Head of caudate nucleus (tissue), 42 donors: Measurements from ENCODE around the gene ITGA1.

ENCODE experiments used
- DNase-seq, 42 donors: peaks; one replicate each; pipeline versions ENCODE4 v3.0.0 to v3.0.0-alpha.2; 2020 to 2021; ENCODE audit warnings: mixed read lengths in 7 of 42
- intact Hi-C: fragments of 100-400 bp; cut with DNase I; formaldehyde crosslinking; loops from one replicate; pipeline ENCODE4 v1.15.0; 2022

The ITGA1 gene

DNA sequence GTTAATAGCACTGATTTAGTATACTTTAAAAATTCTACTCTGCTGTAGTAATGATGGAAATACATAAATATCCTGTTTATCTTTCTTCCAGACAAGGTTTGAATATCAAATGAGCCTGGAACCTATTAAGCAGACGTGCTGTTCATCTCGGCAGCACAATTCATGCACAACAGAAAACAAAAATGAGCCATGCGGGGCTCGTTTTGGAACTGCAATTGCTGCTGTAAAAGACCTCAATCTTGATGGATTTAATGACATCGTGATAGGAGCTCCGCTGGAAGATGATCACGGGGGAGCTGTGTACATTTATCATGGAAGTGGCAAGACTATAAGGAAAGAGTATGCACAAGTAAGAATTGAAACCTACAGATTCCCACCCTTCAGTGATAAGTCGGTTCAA, 122.4 kb downstream of the ITGA1 start:
- DNase-seq, result no peak
- intact Hi-C loops, result no loop called here

DNA sequence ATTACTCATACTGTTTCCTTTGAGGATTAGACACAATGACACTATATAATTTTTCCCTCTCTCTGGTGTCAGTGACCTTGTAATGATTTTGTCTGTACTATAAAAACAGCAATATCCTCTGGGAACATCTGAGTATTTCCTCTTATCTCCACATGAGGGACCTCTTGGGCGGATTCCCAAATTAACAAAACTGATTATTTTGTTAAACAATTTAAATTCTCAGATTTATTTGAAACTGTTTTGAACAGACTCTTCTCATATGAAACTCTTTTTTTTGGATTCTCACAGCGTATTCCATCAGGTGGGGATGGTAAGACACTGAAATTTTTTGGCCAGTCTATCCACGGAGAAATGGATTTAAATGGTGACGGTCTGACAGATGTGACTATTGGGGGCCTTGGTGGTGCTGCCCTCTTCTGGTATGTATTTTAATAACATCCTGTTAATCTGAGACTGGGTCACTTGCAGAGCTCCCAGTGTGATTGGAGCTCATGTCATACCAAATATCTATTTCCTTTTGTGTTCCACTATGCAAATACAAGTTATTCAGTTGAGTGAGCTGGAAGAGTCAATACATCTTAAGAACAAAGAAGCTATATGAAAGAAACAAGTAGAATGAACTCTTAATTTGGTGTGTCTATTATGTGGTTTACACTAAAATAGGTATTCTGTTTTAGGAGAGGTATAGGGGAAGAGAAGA, 127.6 kb downstream of the ITGA1 start:
- DNase-seq, result peak in 38 of 42 donors; percentile 7 to 86 (median 50)
- intact Hi-C loops, result loop anchor here (5.0 kb wide), 1 partner anchor 128 kb away; the partner anchor contains the start of genes ITGA1 and PELO

- intact Hi-C loops, result no loop called here
- DNase-seq, result no peak
Observed at GRCh38 chr5:52920929-52921328, 133.2 kb downstream of the ITGA1 start.

DNA sequence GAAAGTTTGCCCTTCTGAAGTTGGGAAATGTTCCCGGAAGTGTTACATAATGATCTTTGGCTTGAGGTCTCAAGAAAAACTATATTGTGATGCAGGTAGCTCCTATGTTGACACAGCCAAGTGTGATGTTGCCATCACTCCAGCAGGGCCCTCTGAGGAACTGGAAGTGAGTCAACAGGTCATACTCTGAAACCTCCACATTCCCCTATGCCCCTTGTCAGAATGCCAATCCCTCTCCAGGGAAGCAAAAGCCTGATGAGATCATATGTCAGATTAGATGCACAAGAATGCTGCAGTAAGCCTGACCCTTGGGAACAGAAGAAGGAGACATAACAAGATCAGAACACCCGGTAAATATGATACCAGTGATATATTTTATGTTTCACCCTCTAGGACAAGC, 134.7 kb downstream of the ITGA1 start:
- no peak for DNase-seq
- intact Hi-C loops, result no loop called here

DNA sequence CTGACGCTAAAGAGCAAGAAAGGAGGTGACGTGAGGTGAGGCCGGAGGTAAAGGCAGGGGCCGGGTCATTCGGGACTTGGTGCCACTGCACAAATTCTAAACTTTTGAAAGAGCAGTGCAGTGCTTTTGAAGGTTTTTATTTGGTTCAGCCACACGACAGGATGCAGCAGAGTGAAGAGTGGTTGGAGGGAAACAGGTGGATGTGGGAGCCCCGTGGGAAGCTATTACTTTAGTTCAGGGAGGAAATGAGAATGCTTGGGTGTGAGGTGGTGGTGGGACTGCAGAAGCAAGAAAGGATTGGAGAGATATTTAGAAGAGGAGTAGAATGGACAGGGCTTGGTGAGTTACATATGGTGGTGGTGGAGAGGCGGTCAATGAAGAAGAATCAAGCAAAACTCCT, 136.7 kb downstream of the ITGA1 start:
- intact Hi-C loops, result no loop called here
- DNase-seq, result no peak

DNA sequence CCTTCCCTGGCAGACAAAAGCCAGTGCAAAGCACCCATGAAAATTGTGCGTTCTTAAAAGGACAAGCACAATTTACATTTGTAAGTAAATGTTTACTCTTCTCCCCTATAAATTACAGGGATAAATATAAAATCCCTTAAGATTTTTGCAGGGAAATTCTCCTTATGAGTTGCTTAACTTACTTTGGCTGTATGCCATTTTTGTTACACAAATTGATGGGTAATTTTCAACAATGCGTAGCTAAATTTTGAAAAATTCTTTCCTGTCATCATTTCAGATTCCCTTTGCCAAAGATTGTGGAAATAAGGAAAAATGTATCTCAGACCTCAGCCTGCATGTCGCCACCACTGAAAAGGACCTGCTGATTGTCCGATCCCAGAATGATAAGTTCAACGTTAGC, 137.3 kb downstream of the ITGA1 start:
- no peak for DNase-seq
- intact Hi-C loops, result no loop called here

DNA sequence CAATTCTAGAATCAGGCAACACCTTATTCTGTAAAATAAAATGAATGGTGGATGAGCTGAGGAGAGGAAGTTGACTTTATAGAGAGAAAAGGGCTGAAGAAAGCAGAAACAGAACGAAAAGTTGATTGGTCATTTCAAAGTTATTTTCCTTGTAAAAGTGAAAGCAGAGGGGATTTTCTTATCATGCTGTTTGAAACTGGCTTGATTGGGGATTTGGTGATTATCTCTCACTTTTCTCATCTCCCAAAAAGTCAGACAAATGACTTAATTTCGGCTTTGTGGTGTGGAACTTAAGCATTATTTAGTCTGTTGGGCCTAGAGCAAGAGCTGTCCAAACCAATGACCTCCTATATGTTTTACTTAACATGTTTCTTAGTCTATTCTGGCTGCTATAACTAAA, 141.0 kb downstream of the ITGA1 start:
- DNase-seq, result no peak
- intact Hi-C loops, result no loop called here

DNA sequence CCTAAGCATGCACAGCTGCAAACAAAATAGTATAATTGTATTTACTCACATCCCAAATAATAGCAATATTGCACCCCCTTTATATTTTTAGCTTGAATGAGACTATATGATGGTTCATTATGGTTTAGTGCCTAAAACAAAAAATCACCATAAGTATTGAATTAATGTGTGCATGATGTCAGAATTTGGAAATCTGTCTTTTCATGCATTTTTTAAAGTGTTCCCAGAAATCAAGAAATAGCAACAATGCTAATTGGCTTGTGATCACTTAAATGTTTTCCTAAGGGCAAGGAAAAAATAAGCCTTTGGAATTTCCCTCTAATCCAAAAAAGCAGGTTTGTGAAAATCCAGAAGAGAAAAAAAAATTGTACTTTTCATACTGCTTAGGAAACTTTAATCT, 150.5 kb downstream of the ITGA1 start:
- intact Hi-C loops, result no loop called here
- no peak for DNase-seq

- intact Hi-C loops, result no loop called here
Observed at GRCh38 chr5:52943285-52943684, 155.6 kb downstream of the ITGA1 start.

DNA sequence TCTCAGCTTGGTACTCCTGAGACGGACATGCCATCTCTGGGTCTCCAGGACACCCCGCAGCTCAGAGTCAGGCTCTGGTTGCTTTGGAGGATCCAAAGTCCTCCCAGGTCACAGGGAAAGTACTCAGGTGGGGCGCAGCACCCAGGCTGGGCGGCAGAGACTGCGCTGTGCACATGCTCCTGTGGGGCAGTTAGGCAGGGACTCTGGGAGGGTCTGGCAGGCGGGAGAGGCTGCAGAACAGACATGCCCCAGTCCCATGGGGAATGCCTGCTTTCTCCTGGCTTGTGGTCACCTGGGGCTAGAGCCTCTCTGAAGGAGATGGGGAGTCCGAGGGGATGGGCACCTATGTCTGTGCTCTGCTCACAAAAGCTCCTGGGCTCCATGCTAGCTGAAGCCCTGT, 156.1 kb downstream of the ITGA1 start:
- intact Hi-C loops, result no loop called here
- DNase-seq, result no peak

More at GRCh38 chr5:52943285-52943684, 155.6 kb downstream of the ITGA1 start:
- no peak for DNase-seq

- no peak for DNase-seq
- intact Hi-C loops, result loop anchor here (5.0 kb wide), 1 partner anchor 152 kb away; no protein-coding TSS in a partner anchor
Observed at GRCh38 chr5:52945040-52945439, 157.3 kb downstream of the ITGA1 start.

- DNase-seq, result no peak
- intact Hi-C loops, result loop anchor here (5.0 kb wide), 1 partner anchor 150 kb away; no protein-coding TSS in a partner anchor
Observed at GRCh38 chr5:52947208-52947607, 159.5 kb downstream of the ITGA1 start.

DNA sequence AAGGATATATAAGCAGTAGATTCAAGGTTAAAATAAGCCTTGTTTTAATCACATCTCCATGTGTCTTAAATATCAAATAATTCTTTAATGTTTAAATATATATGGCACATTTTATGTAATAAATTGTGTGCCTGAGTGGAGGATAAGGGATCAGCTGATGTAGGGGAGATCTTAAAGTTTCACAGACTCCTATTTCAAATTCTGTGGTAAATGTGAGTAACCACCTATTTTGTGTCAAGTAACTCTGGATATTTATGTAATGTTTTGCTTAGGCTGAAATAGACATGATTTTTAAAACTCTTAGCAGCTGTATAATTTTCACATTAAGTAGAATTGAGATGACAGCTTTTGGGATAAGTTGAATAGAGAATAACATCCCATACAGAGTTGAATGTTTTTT, 160.1 kb downstream of the ITGA1 start:
- intact Hi-C loops, result loop anchor here (5.0 kb wide), 1 partner anchor 149 kb away; no protein-coding TSS in a partner anchor
- no peak for DNase-seq

- DNase-seq, result peak in 41 of 42 donors; percentile 25 to 89 (median 65)
- intact Hi-C loops, result loop anchor here (5.0 kb wide), 1 partner anchor 149 kb away; no protein-coding TSS in a partner anchor
Observed at GRCh38 chr5:52948418-52949076, 160.8 kb downstream of the ITGA1 start.

- intact Hi-C loops, result no loop called here
- DNase-seq, result no peak
Observed at GRCh38 chr5:52950686-52951085, 163.0 kb downstream of the ITGA1 start.

- intact Hi-C loops, result no loop called here
- no peak for DNase-seq
Observed at GRCh38 chr5:52952483-52952882, 164.8 kb downstream of the ITGA1 start.

- intact Hi-C loops, result no loop called here
- no peak for DNase-seq
Observed at GRCh38 chr5:52956014-52956413, 168.3 kb downstream of the ITGA1 start.

DNA sequence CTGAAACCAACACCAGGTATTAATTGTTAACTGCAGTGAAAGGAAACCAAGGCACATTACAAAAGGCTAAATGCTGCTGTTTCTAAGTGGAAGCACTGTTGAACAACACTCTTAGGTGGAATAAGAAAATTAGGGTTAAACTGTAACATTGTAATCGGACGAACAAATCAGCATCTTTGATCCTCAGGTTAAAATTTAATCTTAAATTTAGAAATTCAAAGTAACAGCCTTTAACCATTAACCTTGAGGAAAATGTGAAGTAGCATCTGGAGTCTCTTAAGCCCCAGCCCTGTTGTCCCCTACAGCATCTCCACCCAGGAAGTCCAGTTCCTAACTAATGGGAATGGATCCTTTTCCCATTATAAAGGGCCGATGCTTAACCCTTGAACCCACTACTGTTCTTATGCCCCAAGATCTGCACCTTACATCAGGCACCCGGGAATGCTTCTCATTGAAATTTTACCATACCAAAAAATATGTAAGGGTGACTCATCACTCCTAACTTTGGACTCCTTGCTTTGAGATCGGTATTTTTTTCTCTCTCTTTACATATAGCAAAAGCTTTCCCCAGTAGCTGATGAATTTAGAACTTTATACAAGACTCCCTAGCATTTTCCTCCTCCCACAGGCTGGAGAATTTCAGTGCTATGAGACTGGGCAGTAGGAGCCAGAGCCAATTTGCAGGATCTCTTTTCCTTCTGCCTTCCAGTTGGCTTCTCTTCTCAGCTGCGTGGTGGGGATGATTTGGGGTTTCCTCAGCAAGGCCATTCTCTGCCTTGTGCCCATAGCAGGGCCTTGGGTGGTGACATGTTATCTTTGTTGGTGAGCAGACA, 169.4 kb downstream of the ITGA1 start:
- no peak for DNase-seq
- intact Hi-C loops, result no loop called here

- no peak for DNase-seq
- intact Hi-C loops, result no loop called here
Observed at GRCh38 chr5:52961274-52961681, 173.6 kb downstream of the ITGA1 start.

GRCh38 chr5:52963636-52964035, 175.9 kb downstream of the ITGA1 start:
- DNase-seq, result no peak
- intact Hi-C loops, result no loop called here
